HG02763 (cell line): ENCODE data around the gene RRAGD.
"Not testable (repeated sequence)": the region's sequence is repeated elsewhere in the genome, so short reads cannot be mapped to it uniquely, and the experiment has no call there.

Source experiments
- ATAC-seq: cut with Tn5 transposase; IDR thresholded peaks from one replicate; pipeline ENCODE4 v1.9.1; 2021; ENCODE audit warnings: mild to moderate bottlenecking, moderate library complexity; ENCODE audit not compliant: unreplicated experiment

The RRAGD gene

DNA sequence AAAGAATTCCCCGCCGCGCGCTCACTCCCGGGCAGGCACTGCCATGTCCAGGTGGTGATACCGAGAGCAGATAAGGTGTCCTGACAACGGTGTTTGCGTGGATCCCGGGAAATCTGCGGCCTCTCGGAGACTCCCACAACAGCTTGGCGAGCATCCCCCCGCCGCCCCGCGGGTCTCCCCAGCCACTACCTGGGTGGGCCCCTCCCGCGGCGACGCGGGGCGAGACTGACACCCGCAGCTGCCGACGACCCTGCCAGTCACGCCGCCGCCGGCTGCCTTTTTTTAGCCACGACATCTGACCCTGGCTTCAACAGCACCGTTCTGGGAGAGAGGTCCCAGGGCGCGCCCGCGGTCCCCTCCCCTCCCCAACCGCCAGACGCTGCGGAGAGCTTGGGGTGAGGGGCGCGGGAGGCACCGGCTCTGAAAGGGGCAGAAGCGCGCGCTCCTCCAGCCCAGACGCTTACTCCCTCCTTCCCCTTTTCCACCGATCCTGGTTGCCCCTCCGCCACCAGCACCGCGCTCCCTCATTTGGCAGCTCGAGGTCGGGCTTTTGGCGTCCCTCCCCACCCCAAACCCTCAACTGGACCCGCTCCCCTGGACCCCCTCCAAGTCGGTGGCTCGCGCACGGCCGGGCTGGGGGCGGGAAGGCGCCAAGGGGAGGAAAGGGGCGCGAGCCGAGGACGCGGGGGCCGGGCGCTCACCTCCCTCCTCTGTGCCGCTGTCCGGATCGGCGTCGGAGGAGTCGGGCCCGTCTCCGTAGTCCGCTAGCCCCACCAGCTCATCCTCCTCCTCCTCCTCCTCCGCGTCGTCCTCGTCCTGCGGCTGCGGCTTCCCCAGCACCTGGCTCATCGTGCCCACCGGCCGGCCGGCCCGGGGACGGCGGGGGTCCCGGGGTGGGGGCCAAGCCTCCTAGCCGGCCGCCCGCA lies 665 bp downstream of the RRAGD start:
- ATAC-seq: peak; percentile 38

DNA sequence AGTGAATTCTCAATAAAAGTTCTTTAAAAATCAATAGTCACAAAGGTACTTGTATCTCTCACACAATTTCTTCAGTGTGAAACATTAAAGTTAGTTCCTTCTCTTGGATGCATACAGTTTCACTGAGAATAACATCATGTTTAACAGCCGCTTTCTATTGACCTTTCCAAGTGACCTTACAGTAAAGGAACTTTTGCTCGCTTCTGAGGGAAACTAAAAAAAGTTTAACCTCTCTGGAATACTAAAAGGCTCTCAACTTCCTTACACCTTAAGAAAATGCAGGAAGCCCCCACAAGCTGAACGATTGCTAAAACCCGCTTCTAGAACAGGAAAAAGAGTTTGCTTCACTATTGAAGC lies 1.3 kb downstream of the RRAGD start:
- ATAC-seq: no peak

DNA sequence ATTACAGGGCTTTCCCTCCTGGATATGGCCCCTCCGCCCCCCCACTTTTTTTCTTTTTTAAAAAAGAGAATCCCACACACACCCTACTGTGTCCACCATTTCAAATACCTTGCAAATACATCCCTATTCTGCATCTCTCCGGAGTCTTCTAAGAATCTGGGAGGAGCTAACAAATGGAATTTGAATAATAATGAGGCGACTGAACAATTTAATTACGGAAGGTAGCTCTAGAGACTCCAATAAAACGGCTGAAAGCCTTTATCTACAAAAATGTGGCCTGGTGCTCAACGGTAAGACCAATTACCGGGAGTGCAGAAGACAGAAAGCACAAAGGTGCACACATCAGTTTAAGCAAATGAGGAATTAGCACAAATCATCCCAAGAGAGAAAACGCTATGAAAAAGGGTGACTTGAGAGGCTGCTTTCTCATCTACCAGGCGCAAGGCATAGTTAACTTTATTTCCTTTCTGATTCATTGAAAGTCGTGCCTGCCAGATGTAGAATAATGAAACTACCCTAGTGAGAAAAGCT lies 1.8 kb downstream of the RRAGD start:
- no peak for ATAC-seq

DNA sequence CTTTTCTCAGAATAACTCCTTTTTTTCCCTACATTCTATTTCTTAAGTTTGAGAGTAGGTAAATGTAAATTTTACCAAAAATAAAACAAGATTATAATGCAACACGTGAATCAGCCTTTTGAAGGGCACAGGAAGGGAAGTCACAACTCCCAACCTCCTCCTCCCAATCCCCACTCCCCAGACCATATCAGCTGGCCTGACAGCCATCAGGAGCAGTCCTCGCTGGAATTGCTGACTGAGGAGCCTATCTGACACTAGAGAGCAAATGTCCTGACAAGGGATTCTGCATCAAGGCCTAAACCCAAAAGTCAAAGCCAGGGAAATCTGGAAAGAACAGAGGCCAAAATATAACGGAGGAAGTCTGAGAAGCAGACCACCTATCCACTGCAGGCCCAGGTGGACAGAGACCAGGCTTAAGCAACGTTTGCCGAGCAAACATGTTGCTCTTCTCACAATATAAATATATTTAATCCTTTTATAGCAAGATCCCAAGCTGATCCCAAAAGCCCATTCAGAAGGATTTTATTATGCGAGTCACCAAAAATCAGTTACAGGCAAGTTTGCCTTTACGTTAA lies 2.5 kb downstream of the RRAGD start:
- no peak for ATAC-seq

DNA sequence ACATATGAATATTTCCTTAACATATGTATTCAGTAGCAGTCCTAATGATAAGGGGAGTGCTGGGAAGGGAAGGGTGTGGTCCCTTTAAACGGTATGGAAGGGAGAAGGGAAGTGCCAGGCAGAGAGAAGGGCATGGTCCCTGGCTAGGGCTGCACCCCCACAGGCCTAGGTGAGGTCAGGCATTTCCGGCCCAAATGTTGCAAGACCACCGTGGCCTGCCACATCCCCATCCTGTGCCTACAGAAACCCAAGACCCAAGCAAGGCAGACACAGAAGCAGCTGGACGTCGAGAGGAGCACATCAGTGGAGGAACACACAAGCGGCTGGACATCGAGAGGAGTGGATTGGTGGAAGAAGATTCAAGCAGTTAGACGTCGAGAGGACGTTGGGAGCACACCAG lies 5.9 kb downstream of the RRAGD start:
- no peak for ATAC-seq

DNA sequence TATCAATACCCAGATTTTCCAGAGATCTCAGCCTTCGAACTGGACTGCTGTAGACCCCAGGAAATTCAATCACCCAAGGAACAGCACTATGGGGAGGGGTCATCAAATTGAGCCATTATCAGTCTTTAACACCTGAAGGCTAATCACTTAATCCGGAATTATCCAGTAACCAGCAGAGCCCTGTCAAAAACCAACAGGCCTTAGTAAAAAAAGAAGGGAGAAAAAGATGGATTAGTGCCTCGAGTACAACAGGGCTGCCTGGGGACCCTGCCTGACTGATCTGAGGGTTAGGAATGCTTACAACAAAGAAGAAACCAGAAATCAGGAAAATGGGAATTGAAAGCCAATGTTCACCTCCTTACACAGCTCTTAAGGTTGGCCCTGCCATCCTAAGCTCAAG lies 7.6 kb downstream of the RRAGD start:
- ATAC-seq: no peak

DNA sequence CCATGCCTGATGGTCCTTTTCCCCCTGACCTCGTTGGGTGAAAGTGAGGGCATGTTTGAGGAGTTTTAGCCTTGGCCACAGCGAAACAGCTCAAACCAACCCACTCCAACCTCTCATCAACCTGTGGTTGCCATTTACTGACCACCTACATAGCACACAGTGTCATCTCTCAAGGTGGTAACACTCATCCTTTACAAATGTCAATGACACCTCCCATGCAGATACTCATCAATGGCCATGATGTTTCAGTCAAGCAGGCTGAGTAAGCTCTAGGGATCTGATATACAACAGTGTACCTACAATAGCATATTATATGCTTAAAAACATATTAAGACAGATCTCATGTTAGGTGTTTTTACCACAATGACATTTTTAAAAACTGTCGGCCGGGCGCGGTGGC lies 9.3 kb downstream of the RRAGD start:
- ATAC-seq: no peak

DNA sequence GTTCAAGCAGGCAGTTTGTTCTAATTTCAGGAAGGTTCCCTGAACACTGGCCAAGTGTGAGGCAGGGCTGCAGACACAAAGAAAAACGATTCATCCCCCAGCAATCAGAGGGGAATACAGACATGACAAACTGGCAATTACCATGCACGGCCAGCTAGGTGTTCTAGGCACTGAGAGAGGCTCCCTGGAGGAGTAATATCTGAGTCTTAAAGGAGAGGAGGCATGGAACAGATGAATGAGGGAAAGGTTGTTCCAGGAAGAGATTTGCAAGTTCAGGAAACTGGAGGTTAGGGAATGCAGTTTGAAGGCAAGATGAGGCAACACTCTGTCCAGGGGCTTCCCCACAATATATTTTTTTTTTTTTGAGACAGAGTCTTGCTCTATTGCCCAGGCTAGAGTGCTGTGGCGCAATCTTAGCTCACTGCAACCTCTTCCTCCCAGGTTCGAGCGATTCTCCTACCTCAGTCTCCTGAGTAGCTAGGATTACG lies 11.1 kb downstream of the RRAGD start:
- ATAC-seq: no peak

DNA sequence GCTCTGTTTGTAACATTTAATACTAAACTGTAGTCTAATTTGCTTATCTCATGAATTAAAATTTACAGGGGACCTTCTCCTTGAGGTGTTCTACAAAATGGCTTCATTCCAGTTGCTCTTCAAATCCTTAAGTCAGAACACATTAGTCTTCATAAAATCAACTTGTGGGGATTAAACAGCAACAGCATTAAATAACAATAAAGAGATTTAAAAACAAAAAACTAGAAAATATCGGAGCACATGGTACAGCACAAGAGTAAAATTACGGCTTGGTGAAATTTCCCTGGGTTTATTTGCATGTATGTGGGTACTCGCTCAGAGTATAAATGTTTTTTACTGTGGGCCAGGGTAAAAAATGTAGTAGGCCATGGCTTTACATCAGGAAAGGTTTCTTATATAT lies 12.0 kb downstream of the RRAGD start:
- no peak for ATAC-seq

DNA sequence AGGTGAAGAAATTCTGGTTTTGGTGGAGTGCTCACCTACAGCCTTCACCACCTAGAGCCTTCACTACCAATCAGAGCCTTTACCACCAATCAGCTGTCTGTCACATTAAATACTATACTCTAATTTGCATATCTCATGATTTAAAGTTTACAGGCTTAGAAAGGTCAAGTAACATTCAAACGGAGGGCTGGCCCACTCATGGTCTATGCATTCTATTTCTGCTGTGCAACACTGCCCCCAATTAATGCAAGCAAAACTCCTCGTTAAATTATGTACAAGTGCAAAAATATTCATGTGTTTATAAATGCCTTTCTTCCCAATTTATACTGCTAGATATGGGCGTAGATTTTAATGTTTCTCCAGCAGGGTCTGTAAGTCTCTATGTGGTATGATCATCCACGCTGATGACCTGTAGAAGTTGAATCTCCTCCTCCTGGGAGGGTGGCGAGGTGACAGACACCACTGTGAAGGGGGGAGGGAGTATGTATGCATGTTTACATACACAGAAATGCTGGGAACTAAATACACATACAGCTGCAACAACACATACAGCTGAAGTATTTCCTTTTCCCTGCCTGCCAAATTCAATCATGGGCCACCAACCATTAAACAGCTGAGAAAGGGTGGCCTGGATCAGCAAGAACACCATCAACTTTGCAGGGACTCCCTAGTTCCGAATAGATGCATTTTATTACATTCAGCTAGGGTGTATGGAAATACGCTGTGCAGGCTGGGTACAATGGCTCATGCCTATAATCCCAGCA lies 13.1 kb downstream of the RRAGD start:
- no peak for ATAC-seq

DNA sequence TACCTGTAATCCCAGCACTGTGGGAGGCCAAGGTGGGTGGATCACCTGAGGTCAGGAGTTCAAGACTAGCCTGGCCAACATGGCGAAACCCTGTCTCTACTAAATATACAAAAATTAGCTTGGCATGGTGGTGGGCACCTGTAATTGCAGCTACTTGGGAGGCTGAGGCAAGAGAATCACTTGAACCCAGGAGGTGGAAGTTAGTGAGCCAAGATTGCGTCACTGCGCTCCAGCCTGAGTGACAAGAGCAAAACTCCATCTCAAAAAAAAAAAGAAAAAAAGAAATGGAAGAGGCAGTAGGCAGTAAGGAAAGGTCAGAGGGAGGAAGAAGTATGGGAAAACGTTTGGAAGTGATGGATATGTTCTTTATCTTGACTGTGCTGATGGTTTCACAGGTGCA lies 14.2 kb downstream of the RRAGD start:
- ATAC-seq: not testable (repeated sequence)

DNA sequence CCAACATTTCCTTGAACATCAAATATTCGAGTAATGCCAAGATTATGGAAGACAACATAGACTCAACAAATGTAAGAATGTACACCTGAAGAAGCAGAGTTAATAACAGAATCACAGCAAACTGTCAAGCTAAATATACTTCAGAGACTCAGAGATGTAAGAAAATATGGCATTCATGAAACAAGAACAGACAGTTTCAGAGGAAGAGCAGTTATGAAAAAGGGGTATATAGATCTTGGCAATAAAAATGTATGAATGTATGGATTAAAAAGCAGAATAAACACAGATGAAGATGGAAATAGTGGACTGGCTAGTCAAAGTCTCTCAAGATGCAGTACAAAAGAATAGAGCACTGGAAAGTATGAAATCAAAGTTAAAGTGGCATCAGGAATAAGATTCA lies 18.4 kb downstream of the RRAGD start:
- ATAC-seq: no peak

DNA sequence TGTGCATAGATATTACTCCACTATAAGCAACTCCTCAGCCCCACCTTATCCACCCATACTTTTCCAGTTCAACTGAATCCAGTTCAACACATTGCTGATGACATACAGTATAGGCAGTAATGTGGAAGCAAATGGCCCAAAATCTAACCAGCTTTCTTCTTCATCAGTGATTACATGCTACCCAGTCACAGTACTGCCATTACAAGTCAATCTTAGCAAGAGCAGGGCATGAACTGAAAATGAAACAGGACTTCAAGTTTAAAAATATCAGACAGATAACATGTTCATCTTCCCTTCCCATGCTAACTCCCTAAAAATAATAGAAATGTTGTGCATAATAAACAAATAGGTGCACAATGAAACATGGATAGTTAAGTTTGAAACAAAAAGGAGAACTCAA lies 19.2 kb downstream of the RRAGD start:
- no peak for ATAC-seq

DNA sequence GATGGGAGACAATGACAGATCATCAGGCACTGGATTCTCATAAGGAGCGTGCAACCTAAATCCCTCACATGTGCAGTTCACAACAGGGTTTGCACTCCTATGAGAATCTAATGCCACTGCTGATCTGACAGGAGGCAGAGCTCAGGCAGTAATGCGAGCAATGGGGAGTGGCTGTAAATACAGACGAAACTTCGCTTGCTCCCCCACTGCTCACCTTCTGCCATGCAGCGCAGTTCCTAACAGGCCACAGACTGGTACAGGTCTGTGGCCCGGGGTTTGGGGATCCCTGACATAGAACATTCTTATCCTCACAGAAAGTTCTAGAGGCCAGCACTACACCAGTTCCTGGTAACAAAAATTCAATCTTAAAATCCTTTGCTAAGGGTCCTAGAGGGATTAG lies 23.2 kb downstream of the RRAGD start:
- ATAC-seq: no peak

DNA sequence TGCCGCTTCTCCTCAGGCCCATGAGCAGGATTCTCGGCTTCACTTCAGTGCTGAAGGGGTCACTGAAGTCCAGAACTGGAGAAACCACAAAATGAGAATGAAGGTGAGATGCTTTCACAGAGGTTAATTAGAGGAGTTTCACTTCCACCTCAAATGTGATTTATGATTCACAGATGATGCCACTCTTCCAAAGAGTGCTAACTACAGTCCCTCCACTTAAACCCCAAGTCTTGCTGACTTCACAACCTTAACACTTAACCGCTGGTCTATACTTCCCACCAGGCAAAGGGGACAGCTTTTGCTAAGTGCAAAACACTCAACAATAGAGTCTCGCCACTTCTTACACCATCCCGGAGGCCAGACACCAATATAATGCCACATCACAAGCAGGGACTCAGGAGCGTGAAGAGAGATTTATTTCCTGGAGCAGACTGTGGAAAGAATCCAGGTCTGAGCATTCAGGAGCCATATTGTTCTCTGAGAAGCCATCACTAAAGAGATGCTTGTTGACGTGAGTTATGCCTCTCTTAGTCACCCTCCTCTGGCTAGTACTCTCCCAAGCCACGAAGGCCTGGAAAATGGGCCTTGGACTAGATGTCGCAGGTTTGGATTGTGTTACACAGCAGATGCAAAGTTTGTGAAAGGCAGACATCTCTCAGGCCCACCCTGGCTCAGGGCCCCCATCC lies 24.4 kb downstream of the RRAGD start:
- peak; percentile 95 for ATAC-seq

DNA sequence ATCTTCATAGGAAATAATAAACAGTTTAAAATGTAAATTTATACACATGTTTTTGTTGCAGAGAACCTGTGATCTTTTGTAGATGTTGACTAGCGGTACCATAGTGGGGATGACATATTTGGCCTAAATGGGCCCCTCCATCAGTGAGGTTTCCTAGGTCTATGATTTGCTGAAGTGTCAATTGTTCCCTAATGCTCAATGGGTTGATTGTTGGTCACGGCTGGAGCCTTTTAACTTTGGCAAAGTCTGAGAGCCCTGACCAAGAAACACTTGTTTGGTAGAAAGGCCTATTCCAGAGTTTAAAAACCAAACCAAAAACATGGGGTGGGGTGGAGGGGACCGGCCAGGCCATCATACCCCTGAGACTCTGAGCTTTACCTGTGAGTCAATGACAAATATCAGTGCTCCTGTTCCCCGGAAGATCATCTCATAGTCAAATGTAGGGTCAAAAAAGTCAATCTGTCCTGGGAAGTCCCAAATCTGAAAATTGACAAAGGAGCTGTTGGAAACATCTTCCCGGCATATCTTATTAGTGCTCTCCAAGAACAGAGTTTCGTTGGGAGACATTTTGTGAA lies 25.1 kb downstream of the RRAGD start:
- ATAC-seq: peak; percentile 26

DNA sequence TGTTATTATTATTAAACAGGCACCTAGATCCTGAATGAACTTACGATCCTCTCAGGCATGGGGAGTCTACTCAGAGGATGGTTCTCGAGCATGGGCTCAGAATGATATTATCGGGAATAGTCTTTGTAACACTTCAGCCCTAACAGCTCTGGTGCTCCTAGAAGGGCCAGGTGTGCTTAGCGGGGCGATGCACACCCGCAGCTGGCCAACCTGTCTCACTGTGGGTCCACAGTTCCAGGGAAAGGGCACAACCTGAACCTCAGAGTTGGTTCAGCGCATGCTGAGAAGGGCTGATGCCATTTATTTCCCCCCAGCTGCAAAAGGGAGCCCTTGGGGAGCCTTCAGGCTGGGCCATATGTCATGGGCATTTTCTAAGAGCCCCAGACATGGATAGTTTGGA lies 26.2 kb downstream of the RRAGD start:
- ATAC-seq: no peak

DNA sequence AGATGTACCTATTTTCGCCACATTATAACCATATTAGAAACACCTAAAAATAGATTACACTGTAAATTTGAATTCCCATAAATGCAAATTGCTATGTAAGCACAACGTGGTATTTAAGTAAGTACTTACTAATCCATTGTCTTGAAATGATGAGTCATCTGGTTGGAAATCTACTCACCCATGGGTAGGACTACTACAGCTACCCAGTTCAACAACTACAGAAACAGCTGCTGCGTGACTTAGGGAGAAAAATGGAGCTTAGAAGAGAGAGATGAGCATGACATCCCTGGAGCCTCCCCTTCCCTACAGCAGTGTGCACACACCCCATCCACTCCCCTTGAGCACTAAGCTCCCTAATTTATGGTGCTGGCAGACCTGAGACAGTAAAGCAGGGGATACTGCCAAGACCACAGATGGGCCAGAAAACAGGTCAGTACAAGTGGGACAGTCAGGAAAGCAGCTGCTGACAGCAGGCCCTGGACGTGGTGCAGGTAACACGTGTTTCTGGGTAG lies 26.9 kb downstream of the RRAGD start:
- no peak for ATAC-seq

DNA sequence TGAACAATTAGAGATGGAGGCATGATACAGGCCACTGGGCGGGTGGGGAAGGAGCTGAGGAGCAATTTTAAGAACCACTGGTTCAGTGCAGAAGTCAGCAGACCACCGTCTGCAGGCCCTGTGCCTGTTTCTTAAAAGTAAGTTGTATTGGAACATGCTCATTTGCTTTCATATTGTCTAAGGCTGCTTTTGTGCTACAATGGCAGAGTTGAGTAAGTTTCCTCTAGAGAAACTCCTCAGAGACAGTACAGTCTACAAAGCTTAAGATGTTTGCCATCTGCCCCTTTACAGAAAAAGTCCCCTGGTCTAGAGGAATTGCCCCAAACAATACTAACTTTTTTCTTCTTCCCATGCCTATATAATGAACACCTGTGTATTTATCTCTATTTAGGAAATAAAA lies 31.0 kb downstream of the RRAGD start:
- no peak for ATAC-seq

DNA sequence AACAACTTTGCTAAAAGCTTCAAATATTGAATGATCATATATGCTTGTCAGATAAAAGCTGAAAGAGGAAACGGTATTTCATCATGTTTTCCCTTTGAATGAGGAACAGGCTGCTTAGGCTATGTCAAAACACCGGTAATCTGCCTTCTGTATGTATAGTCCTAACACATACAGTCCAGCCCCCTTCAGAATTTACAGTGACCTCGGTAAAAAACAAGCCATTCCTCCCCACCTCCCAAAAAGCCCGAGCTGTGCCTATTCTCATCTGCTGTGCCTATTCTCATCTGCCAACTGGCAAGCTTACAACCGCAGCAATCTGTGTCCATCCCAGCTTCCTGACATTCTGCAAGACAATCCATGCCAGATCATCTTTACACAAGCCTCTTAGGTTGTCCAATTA lies 32.8 kb downstream of the RRAGD start:
- ATAC-seq: no peak
